Astrocyte (in vitro differentiated cells and primary cell): ENCODE data around the gene SEC24D. TPM values are rescaled to one million over a fixed set of nuclear protein-coding genes. Genes with fewer than 3 reads are reported as not detected.

Experiments used
- DNase-seq: peaks from one replicate; pipeline ENCODE4 v3.0.0-alpha.2; 2010; ENCODE audit warnings: low read depth
- FAIRE-seq: peaks from 2 replicates; lab custom pipeline; 2011; peaks lifted over from hg19 to GRCh38; lab: Jason Lieb, UNC
- H2AFZ ChIP-seq: 2 replicates; pipeline ENCODE4 v1.6.0; 2012; ENCODE audit warnings: low read depth, low read length, inconsistent platforms
- H3K27ac ChIP-seq: 2 replicates; pipeline ENCODE4 v1.5.1; 2011; ENCODE audit warnings: low read depth, low read length, inconsistent platforms
- H3K27me3 ChIP-seq: 2 replicates; pipeline ENCODE4 v1.6.0; 2011; ENCODE audit warnings: low read length, inconsistent platforms; ENCODE audit not compliant: insufficient read depth
- H3K36me3 ChIP-seq: 2 replicates; pipeline ENCODE4 v1.5.1; 2011; ENCODE audit warnings: low read length, inconsistent platforms; ENCODE audit not compliant: insufficient read depth
- H3K4me1 ChIP-seq: 2 replicates; pipeline ENCODE4 v1.5.1; 2011; ENCODE audit warnings: low read length, inconsistent platforms; ENCODE audit not compliant: insufficient read depth
- H3K4me2 ChIP-seq: 2 replicates; pipeline ENCODE4 v1.6.0; 2012; ENCODE audit warnings: low read length, inconsistent platforms
- H3K4me3 ChIP-seq: 2 replicates; pipeline ENCODE4 v1.5.1; 2011; ENCODE audit warnings: low read depth, mild to moderate bottlenecking, low read length, inconsistent platforms; ENCODE audit not compliant: insufficient read depth
- H3K79me2 ChIP-seq: 2 replicates; pipeline ENCODE4 v1.6.0; 2012; ENCODE audit warnings: mild to moderate bottlenecking, low read length, inconsistent platforms; ENCODE audit not compliant: insufficient read depth
- H3K9ac ChIP-seq: 2 replicates; pipeline ENCODE4 v1.6.0; 2012; ENCODE audit warnings: mild to moderate bottlenecking, low read length, inconsistent platforms
- H3K9me3 ChIP-seq: 2 replicates; pipeline ENCODE4 v1.5.1; 2012; ENCODE audit warnings: low read depth, mild to moderate bottlenecking, low read length, inconsistent platforms; ENCODE audit not compliant: insufficient read depth
- H4K20me1 ChIP-seq: 2 replicates; pipeline ENCODE4 v1.6.0; 2012; ENCODE audit warnings: low read length, inconsistent platforms; ENCODE audit not compliant: insufficient read depth
- H3K27ac Mint-ChIP-seq: one replicate; pipeline ENCODE4 v1.8.0; 2021; ENCODE audit warnings: mild to moderate bottlenecking, mixed read lengths; ENCODE audit not compliant: unreplicated experiment
- H3K27me3 Mint-ChIP-seq: one replicate; pipeline ENCODE4 v1.8.0; 2021; ENCODE audit warnings: low read depth, mixed read lengths; ENCODE audit not compliant: unreplicated experiment
- H3K36me3 Mint-ChIP-seq: one replicate; pipeline ENCODE4 v1.8.0; 2021; ENCODE audit warnings: low read depth, mixed read lengths; ENCODE audit not compliant: unreplicated experiment
- H3K4me1 Mint-ChIP-seq: one replicate; pipeline ENCODE4 v1.8.0; 2021; ENCODE audit warnings: low read depth, mixed read lengths; ENCODE audit not compliant: unreplicated experiment
- H3K4me3 Mint-ChIP-seq: one replicate; pipeline ENCODE4 v1.8.0; 2021; ENCODE audit warnings: mild to moderate bottlenecking, moderate library complexity, mixed read lengths; ENCODE audit not compliant: unreplicated experiment
- H3K9me3 Mint-ChIP-seq: one replicate; pipeline ENCODE4 v1.8.0; 2021; ENCODE audit warnings: mild to moderate bottlenecking, mixed read lengths; ENCODE audit not compliant: unreplicated experiment
- CTCF ChIP-seq: IDR thresholded peaks from 2 replicates; pipeline ENCODE4 v1.5.1; 2011; ENCODE audit warnings: low read depth, mild to moderate bottlenecking, inconsistent platforms, low read length, moderate library complexity; ENCODE audit not compliant: insufficient read depth
- EZH2 ChIP-seq: IDR thresholded peaks from 2 replicates; pipeline ENCODE4 v1.6.1; 2012; ENCODE audit warnings: mild to moderate bottlenecking, low read length, inconsistent platforms; ENCODE audit not compliant: insufficient read depth
- total RNA-seq: library from RNA; stranded (reverse); gene quantifications from 2 replicates; pipeline ENCODE4 v1.2.1, GENCODE V29; 2021

The SEC24D gene
- total RNA-seq, 1 donor from 2014 or later, result 187 TPM

- Mint-ChIP-seq H3K27me3 (no peaks in the 10 kb centered on the region), H3K4me1 (peaks cover 6% of the 10 kb centered on the region), H3K36me3 (no peaks in the 10 kb centered on the region), H3K9me3 (no peaks in the 10 kb centered on the region), H3K27ac (no peak overlapping the region), H3K4me3 (no peak overlapping the region)
- no peaks in the 10 kb centered on the region for H3K9me3 ChIP-seq
- peaks cover 26% of the 10 kb centered on the region for H3K79me2 ChIP-seq
- no peak overlapping the region for H3K4me2 ChIP-seq
- H3K4me1 ChIP-seq, result peaks cover 10% of the 10 kb centered on the region
- H4K20me1 ChIP-seq, result peaks cover 18% of the 10 kb centered on the region
- no peaks in the 10 kb centered on the region for H3K36me3 ChIP-seq
- H3K9ac ChIP-seq, result no peak overlapping the region
- peak; percentile 29 for FAIRE-seq
- H3K27ac ChIP-seq, result no peak overlapping the region
- no peaks in the 10 kb centered on the region for H3K27me3 ChIP-seq
- no peak overlapping the region for H3K4me3 ChIP-seq
- peak overlapping the region; percentile 62 for H2AFZ ChIP-seq
- TF ChIP-seq EZH2 (no peak), CTCF (peak; percentile 48)
- no peak for DNase-seq
These were observed 153.0 kb downstream of the SEC24D start for GRCh38 chr4:118682928-118683327.

- no peak overlapping the region for H2AFZ ChIP-seq
- FAIRE-seq, result no peak
These were observed 155.1 kb downstream of the SEC24D start for GRCh38 chr4:118680808-118681207.

More at GRCh38 chr4:118680808-118681207, 155.1 kb downstream of the SEC24D start:
- no peak for TF ChIP-seq CTCF
- no peak for TF ChIP-seq EZH2
- Histone ChIP-seq H3K9me3 (no peaks in the 10 kb centered on the region), H3K36me3 (no peaks in the 10 kb centered on the region), H3K4me2 (no peak overlapping the region), H3K4me1 (no peaks in the 10 kb centered on the region), H3K9ac (no peak overlapping the region), H3K4me3 (no peak overlapping the region), H3K27ac (no peak overlapping the region), H4K20me1 (no peaks in the 10 kb centered on the region), H3K79me2 (peaks cover 4% of the 10 kb centered on the region), H3K27me3 (no peaks in the 10 kb centered on the region)
- no peaks in the 10 kb centered on the region for H3K9me3 Mint-ChIP-seq
- no peak overlapping the region for H3K27ac Mint-ChIP-seq
- H3K4me3 Mint-ChIP-seq, result no peak overlapping the region
- H3K36me3 Mint-ChIP-seq, result no peaks in the 10 kb centered on the region
- H3K4me1 Mint-ChIP-seq, result no peaks in the 10 kb centered on the region
- no peaks in the 10 kb centered on the region for H3K27me3 Mint-ChIP-seq
- DNase-seq, result no peak
